HepG2 (cell line): ENCODE measurements around the gene CDK18. TPM values are rescaled to one million over a fixed set of nuclear protein-coding genes. Genes with fewer than 3 reads are reported as not detected.

Experiments used
- AGO1 ChIP-seq: fragments of 200-400 bp; formaldehyde crosslinking; IDR thresholded peaks from 2 replicates; pipeline ENCODE4 v1.6.1; 2017; ENCODE audit warnings: mild to moderate bottlenecking, low read depth, low read length, moderate library complexity; ENCODE audit not compliant: poor library complexity, severe bottlenecking
- ATF2 ChIP-seq: sonication (generic); formaldehyde crosslinking; IDR thresholded peaks from 2 replicates; pipeline ENCODE4 v1.4.0; 2020; ENCODE audit warnings: missing genetic modification reagents
- DNMT1 ChIP-seq: sonication (generic); formaldehyde crosslinking; IDR thresholded peaks from 2 replicates; pipeline ENCODE4 v1.5.1; 2020; ENCODE audit warnings: mild to moderate bottlenecking, missing genetic modification reagents
- PAF1 ChIP-seq: IDR thresholded peaks from 2 replicates; pipeline ENCODE4 v1.6.1; 2016; ENCODE audit warnings: missing genetic modification reagents, missing compliant biosample characterization
- PHF21A ChIP-seq: sonication (generic); formaldehyde crosslinking; IDR thresholded peaks from 2 replicates; pipeline ENCODE4 v1.5.0; 2020; ENCODE audit warnings: mild to moderate bottlenecking, missing genetic modification reagents
- ZFP37 ChIP-seq: sonication (generic); formaldehyde crosslinking; IDR thresholded peaks from 2 replicates; pipeline ENCODE4 v1.4.0; 2020; ENCODE audit warnings: missing genetic modification reagents, borderline replicate concordance
- ZFYVE20 ChIP-seq: sonication (generic); formaldehyde crosslinking; IDR thresholded peaks from 2 replicates; pipeline ENCODE4 v1.8.0; 2023; ENCODE audit warnings: low read depth, mild to moderate bottlenecking, moderate library complexity, missing genetic modification reagents, borderline replicate concordance
- ZNF180 ChIP-seq: sonication (generic); formaldehyde crosslinking; IDR thresholded peaks from 2 replicates; pipeline ENCODE4 v1.4.0; 2020; ENCODE audit warnings: low read depth, missing genetic modification reagents, borderline replicate concordance
- ZNF280B ChIP-seq: sonication (generic); formaldehyde crosslinking; IDR thresholded peaks from 2 replicates; pipeline ENCODE4 v1.5.0; 2020; ENCODE audit warnings: missing genetic modification reagents, mild to moderate bottlenecking, borderline replicate concordance
- ZNF496 ChIP-seq: sonication (generic); formaldehyde crosslinking; IDR thresholded peaks from 2 replicates; pipeline ENCODE4 v1.8.1; 2023; ENCODE audit warnings: mild to moderate bottlenecking, moderate library complexity, missing genetic modification reagents; ENCODE audit not compliant: insufficient replicate concordance
- ZNF562 ChIP-seq: sonication (generic); formaldehyde crosslinking; IDR thresholded peaks from 2 replicates; pipeline ENCODE4 v1.8.0; 2022; ENCODE audit warnings: missing genetic modification reagents, borderline replicate concordance
- ZNF609 ChIP-seq: sonication (generic); formaldehyde crosslinking; IDR thresholded peaks from 2 replicates; pipeline ENCODE4 v1.4.0; 2020; ENCODE audit warnings: mild to moderate bottlenecking, missing genetic modification reagents, borderline replicate concordance
- ZNF660 ChIP-seq: sonication (generic); formaldehyde crosslinking; IDR thresholded peaks from 2 replicates; pipeline ENCODE4 v1.5.1; 2020; ENCODE audit warnings: mild to moderate bottlenecking, low read depth, missing genetic modification reagents, borderline replicate concordance
- ZNF792 ChIP-seq: IDR thresholded peaks from 2 replicates; pipeline ENCODE4 v1.6.1; 2016
- polyA plus RNA-seq, 8 experiments: library from polyadenylated mRNA; depleted of rRNA in 3 of 8; stranded (reverse) in 7 of 8; unstranded in 1 of 8; fragments of >200 nt; fragmentation: Illumina TruSeq in 4 of 8; extraction: Trizol in 4 of 8; gene quantifications; 2 replicates each; pipeline versions ENCODE4 v1.2.1 to v1.2.3, GENCODE V29; 2011 to 2016; ENCODE audit warnings: low read depth in 4 of 8, missing spikeins in 1 of 8, mixed read lengths in 1 of 8; ENCODE audit not compliant: insufficient read depth in 1 of 8
- total RNA-seq, 5 experiments: library from RNA; depleted of rRNA; stranded (reverse); fragments of >200 nt; fragmentation: Illumina TruSeq; extraction: Trizol; gene quantifications; 2 replicates each; pipeline ENCODE4 v1.2.3, GENCODE V29; 2016; ENCODE audit warnings: low read depth in 1 of 5
- TF ChIP-seq, protein P1 (sequence below): sonication (generic); formaldehyde crosslinking; conservative IDR thresholded peaks from 2 replicates; pipeline ENCODE4 v1.4.0; 2020; ENCODE audit warnings: missing genetic modification reagents
- TF ChIP-seq, protein P2 (sequence below): sonication (generic); formaldehyde crosslinking; IDR thresholded peaks from 2 replicates; pipeline ENCODE4 v1.5.1; 2020; ENCODE audit warnings: missing genetic modification reagents, mild to moderate bottlenecking, borderline replicate concordance
- TF ChIP-seq, protein P3 (sequence below): sonication (generic); formaldehyde crosslinking; IDR thresholded peaks from 2 replicates; pipeline ENCODE4 v1.4.0; 2020; ENCODE audit warnings: missing genetic modification reagents

The CDK18 gene
- total and polyA plus RNA-seq, 2 of the 13 experiments (the other 11 are each of a cell fraction or from before 2014, with no cell fraction given) = 6.4 to 38.8 TPM

- no peak for TF ChIP-seq ZNF609
- TF ChIP-seq, protein P1, sequence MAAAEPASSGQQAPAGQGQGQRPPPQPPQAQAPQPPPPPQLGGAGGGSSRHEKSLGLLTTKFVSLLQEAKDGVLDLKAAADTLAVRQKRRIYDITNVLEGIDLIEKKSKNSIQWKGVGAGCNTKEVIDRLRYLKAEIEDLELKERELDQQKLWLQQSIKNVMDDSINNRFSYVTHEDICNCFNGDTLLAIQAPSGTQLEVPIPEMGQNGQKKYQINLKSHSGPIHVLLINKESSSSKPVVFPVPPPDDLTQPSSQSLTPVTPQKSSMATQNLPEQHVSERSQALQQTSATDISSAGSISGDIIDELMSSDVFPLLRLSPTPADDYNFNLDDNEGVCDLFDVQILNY (CRISPR knock-in tag) = no peak
- TF ChIP-seq ZNF660 (CRISPR knock-in tag) = no peak
- TF ChIP-seq, protein P2, sequence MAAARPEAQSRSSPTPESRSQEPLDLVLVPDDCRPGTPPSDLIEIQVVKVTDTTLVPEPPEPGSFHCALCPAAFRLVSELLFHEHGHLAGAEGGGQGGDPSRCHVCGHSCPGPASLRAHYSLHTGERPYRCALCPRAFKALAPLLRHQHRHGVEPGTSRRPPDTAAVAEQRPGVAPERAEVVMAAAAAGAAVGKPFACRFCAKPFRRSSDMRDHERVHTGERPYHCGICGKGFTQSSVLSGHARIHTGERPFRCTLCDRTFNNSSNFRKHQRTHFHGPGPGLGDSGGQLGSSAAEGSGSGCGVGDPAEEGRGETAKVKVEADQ (CRISPR knock-in tag) = no peak
- no peak for TF ChIP-seq AGO1
- TF ChIP-seq ZNF496 (CRISPR knock-in tag) = no peak
- no peak for TF ChIP-seq DNMT1
- TF ChIP-seq PAF1 (CRISPR knock-in tag) = no peak
- no peak for TF ChIP-seq ZFP37
- TF ChIP-seq, protein P3, sequence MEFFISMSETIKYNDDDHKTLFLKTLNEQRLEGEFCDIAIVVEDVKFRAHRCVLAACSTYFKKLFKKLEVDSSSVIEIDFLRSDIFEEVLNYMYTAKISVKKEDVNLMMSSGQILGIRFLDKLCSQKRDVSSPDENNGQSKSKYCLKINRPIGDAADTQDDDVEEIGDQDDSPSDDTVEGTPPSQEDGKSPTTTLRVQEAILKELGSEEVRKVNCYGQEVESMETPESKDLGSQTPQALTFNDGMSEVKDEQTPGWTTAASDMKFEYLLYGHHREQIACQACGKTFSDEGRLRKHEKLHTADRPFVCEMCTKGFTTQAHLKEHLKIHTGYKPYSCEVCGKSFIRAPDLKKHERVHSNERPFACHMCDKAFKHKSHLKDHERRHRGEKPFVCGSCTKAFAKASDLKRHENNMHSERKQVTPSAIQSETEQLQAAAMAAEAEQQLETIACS (CRISPR knock-in tag) = no peak
- no peak for TF ChIP-seq ZNF280B (CRISPR knock-in tag)
- no peak for TF ChIP-seq PHF21A (CRISPR knock-in tag)
- TF ChIP-seq ZNF792 (CRISPR knock-in tag) = peak; percentile 64; the same call in 1 of the 2 replicates
- no peak for TF ChIP-seq ZNF562
- TF ChIP-seq ATF2 = 0 out of 2 replicates have a peak, but pooled peaks have one; percentile 18
- TF ChIP-seq ZNF180 (CRISPR knock-in tag) = no peak
- TF ChIP-seq ZFYVE20 (CRISPR knock-in tag) = no peak
Observed at GRCh38 chr1:205458777-205459566, 45.5 kb upstream of the CDK18 start (continued).
